ENCODE measurements around the gene HIGD1A. TPM values are rescaled to one million over a fixed set of nuclear protein-coding genes. Genes with fewer than 3 reads are reported as not detected.

HIGD1A gene
- total and polyA plus RNA-seq, 10 of the 15 experiments (the other 5 are each of a cell fraction or from before 2014, with no cell fraction given) = 73.9 to 487 (median 175) TPM

DNA sequence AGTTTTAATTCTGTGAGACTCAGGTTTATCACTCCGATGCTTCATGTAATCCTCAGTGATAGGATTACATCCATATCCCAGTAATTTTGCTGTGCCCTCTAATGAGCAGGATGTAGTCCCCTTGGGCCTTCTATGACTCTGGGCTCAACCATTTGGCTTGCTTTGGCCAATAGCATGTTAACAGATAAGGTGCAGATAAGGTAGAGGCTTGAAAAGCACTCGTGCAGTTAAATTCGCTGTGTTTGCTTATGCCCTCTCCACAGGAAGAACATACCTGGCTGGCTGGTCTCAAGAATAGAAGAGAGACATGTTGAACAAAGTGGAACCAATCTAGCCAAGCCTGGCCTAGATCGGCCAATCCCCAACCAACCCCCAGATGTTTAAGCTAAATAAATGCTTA lies 51.3 kb downstream of the HIGD1A start:
- H4K20me1 ChIP-seq (ENCODE audit: control insufficient read depth, insufficient read depth) = no peaks in the 10 kb centered on the region
- no peaks in the 10 kb centered on the region for H3K9me3 ChIP-seq (replicated peaks; ENCODE audit: control insufficient read depth, insufficient read depth, low read length)
- no peak for TF ChIP-seq CBX5 (IDR thresholded peaks at IDR 0.05; ENCODE audit: low read depth)
- TF ChIP-seq, protein P1, sequence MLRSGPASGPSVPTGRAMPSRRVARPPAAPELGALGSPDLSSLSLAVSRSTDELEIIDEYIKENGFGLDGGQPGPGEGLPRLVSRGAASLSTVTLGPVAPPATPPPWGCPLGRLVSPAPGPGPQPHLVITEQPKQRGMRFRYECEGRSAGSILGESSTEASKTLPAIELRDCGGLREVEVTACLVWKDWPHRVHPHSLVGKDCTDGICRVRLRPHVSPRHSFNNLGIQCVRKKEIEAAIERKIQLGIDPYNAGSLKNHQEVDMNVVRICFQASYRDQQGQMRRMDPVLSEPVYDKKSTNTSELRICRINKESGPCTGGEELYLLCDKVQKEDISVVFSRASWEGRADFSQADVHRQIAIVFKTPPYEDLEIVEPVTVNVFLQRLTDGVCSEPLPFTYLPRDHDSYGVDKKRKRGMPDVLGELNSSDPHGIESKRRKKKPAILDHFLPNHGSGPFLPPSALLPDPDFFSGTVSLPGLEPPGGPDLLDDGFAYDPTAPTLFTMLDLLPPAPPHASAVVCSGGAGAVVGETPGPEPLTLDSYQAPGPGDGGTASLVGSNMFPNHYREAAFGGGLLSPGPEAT (IDR thresholded peaks at IDR 0.05; ENCODE audit: low read depth) = no peak
- no peak for TF ChIP-seq DPF2 (IDR thresholded peaks at IDR 0.05)
- TF ChIP-seq SP1 (IDR thresholded peaks at IDR 0.05; ENCODE audit: low read depth, low read length) = no peak
- no peak overlapping the region for H3K4me3 ChIP-seq
- ChIA-PET RAD21 (ENCODE audit: unreplicated experiment) (no interaction called here), CTCF (interaction anchor here (4.0 kb wide), 1 partner anchor 7 kb away, joined by 25 read pairs; no protein-coding TSS in a partner anchor), POLR2A (interaction anchor here (1.4 kb wide), 1 partner anchor 9 kb away, joined by 3 read pairs; no protein-coding TSS in a partner anchor), SMC1A (ENCODE audit: uncharacterized antibody, unreplicated experiment) (interaction anchor here (0.7 kb wide), 2 partner anchors 8 to 252 kb away, joined by 3 read pairs; no protein-coding TSS in a partner anchor)
- no peaks in the 10 kb centered on the region for H3K36me3 ChIP-seq (ENCODE audit: control insufficient read depth in 2 of 2, insufficient read depth in 2 of 2, low read length in 1 of 2)
- intact Hi-C loops (cut with micrococcal nuclease; ENCODE audit: unreplicated experiment) = no loop called here
- no peak for ATAC-seq
- H3K4me1 ChIP-seq (ENCODE audit: control insufficient read depth, insufficient read depth, low read length) = no peaks in the 10 kb centered on the region
- H2AFZ ChIP-seq (ENCODE audit: control insufficient read depth, low read depth, low read length) = no peak overlapping the region
- in situ Hi-C loops (cut with MboI) = no loop called here
- DNase-seq (ENCODE audit: low read depth, low spot score) = no peak
- no peak overlapping the region for H3K4me2 ChIP-seq (ENCODE audit: control insufficient read depth, insufficient read depth)
- no peak overlapping the region for H3K9ac ChIP-seq (ENCODE audit: control insufficient read depth, insufficient read depth, low read length)
- BruUV-seq (replicated peaks) = no TSS peak
- no peak for FAIRE-seq
- H3K79me2 ChIP-seq (ENCODE audit: control insufficient read depth, insufficient read depth, low read length) = no peaks in the 10 kb centered on the region
- no peak overlapping the region for H3K27ac ChIP-seq (ENCODE audit: control insufficient read depth, insufficient read depth)
- no peaks in the 10 kb centered on the region for H3K27me3 ChIP-seq (replicated peaks in 1 of 2; ENCODE audit: control insufficient read depth in 2 of 2, insufficient read depth in 2 of 2, low read length in 1 of 2)
- whole genome bisulfite sequencing (ENCODE audit: insufficient coverage, insufficient replicate concordance, low lambda C conversion rate, missing lambda C conversion rate) = 65% methylated on average over 4 of the region's 4 CpGs

DNA sequence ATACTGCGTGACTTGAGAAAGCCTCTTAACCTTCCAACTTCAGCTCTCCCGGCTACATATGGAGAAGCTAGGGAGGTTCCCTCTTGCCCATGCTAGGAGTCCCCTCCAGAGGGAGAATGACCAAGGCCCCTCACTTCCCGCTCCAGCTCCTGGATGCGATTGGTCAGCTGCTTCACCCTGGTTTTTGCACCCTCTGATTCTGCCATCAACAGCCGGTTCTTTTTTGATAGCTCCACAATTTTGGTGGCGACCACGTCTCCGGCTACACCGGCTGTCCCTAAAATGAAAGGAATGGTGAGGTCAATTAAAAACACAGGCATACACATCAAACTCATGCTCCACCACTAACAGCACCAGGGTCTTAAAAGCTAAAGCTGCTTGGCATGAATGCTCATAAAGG lies 51.8 kb downstream of the HIGD1A start:
- in situ Hi-C loops (cut with MboI) = no loop called here
- H2AFZ ChIP-seq (ENCODE audit: control insufficient read depth, low read depth, low read length) = no peak overlapping the region
- intact Hi-C loops (cut with micrococcal nuclease; ENCODE audit: unreplicated experiment) = no loop called here
- TF ChIP-seq EGR1 (IDR thresholded peaks at IDR 0.05; ENCODE audit: borderline replicate concordance in 1 of 2, low read depth in 2 of 2, low read length in 2 of 2) = no peak
- TF ChIP-seq TCF7 (IDR thresholded peaks at IDR 0.05; ENCODE audit: borderline replicate concordance) = no peak
- TF ChIP-seq RUNX3 (IDR thresholded peaks at IDR 0.05; ENCODE audit: low read length) = no peak
- no peak for TF ChIP-seq HCFC1 (IDR thresholded peaks at IDR 0.05; ENCODE audit: low read length)
- no peak for TF ChIP-seq NFYA (IDR thresholded peaks at IDR 0.05; ENCODE audit: borderline replicate concordance, low read depth, low read length)
- TF ChIP-seq TARDBP (IDR thresholded peaks at IDR 0.05; ENCODE audit: borderline replicate concordance) = no peak
- no peak for TF ChIP-seq CHD4 (IDR thresholded peaks at IDR 0.05)
- TF ChIP-seq GATAD2B (conservative IDR thresholded peaks at IDR 0.05; ENCODE audit: low read depth) = no peak

More for the DNA sequence above, 51.8 kb downstream of the HIGD1A start:
- Histone ChIP-seq H3K4me2 (ENCODE audit: control insufficient read depth, insufficient read depth) (no peak overlapping the region), H3K4me1 (ENCODE audit: control insufficient read depth, insufficient read depth, low read length) (no peaks in the 10 kb centered on the region), H4K20me1 (ENCODE audit: control insufficient read depth, insufficient read depth) (no peaks in the 10 kb centered on the region), H3K4me3 (no peak overlapping the region), H3K79me2 (ENCODE audit: control insufficient read depth, insufficient read depth, low read length) (no peaks in the 10 kb centered on the region), H3K9ac (ENCODE audit: control insufficient read depth, insufficient read depth, low read length) (no peak overlapping the region), H3K36me3 (ENCODE audit: control insufficient read depth in 2 of 2, insufficient read depth in 2 of 2, low read length in 1 of 2) (no peaks in the 10 kb centered on the region), H3K27ac (ENCODE audit: control insufficient read depth, insufficient read depth) (no peak overlapping the region), H3K9me3 (replicated peaks; ENCODE audit: control insufficient read depth, insufficient read depth, low read length) (no peaks in the 10 kb centered on the region), H3K27me3 (replicated peaks in 1 of 2; ENCODE audit: control insufficient read depth in 2 of 2, insufficient read depth in 2 of 2, low read length in 1 of 2) (no peaks in the 10 kb centered on the region)
- ChIA-PET SMC1A (ENCODE audit: uncharacterized antibody, unreplicated experiment) (interaction anchor here (0.7 kb wide), 1 partner anchor 252 kb away, joined by 3 read pairs; no protein-coding TSS in a partner anchor), RAD21 (ENCODE audit: unreplicated experiment) (no interaction called here), CTCF (interaction anchor here (1.3 to 4.0 kb wide), 2 partner anchors 7 to 18 kb away, joined by 4 to 25 read pairs; no protein-coding TSS in a partner anchor), POLR2A (interaction anchor here (1.4 kb wide), 1 partner anchor 8 kb away, joined by 3 read pairs; no protein-coding TSS in a partner anchor)
- FAIRE-seq (no peak), ATAC-seq (no peak), DNase-seq (ENCODE audit: low read depth, low spot score) (no peak)
- WGBS (ENCODE audit: insufficient coverage, insufficient replicate concordance, low lambda C conversion rate, missing lambda C conversion rate) = 79% methylated on average over 9 of the region's 9 CpGs
- BruUV-seq (replicated peaks) = no TSS peak

Measured in GM12878 (cell line).